Measurements from ENCODE around the gene COG2. TPM values are rescaled to one million over a fixed set of nuclear protein-coding genes. Genes with fewer than 3 reads are reported as not detected.

COG2 gene
- total RNA-seq, 1 donor from 2014 or later: 34.6 TPM

DNA sequence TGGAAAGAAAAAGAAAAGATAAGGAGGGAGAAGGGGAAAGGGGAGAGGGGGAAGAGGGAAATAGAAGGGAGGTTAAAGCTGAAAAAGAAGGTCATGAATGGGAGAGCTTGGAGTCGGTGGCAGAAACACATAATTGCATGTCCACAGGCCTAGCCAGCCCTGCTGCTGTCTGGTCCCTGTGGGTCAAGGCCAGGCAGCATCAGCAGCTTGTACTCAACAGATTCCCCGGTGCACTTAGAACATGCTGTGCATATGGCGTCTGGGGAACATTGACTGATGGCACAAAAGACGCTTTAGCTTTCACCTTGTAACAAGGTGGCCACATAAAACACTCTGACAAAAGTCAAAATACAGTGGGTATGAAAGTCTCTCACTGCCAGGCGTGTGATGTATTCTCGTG, 25.9 kb downstream of the COG2 start:
- DNase-seq (ENCODE audit: low spot score in 2 of 2) (no peak), FAIRE-seq (no peak)

DNA sequence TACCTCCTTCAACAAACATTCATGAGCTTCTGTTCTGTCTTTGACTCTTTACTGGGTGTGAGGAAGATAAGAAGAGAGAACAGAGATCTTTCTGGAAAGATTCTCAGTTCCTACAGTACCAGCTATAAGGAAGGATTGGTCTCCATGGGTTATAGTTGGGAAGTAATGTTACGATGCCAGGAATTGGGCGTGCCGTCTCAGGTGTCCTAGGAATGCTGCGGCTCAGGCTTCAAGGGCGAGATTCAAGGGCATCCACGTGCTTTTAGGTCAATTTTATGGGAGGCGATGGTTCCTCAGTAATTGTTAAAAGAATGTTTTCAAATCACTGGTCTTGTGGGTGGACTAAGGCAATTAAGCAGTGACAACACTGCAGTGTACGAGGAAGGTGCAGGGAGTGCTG, 27.3 kb downstream of the COG2 start:
- no peak for FAIRE-seq
- no peak for DNase-seq (ENCODE audit: low spot score in 2 of 2)

DNA sequence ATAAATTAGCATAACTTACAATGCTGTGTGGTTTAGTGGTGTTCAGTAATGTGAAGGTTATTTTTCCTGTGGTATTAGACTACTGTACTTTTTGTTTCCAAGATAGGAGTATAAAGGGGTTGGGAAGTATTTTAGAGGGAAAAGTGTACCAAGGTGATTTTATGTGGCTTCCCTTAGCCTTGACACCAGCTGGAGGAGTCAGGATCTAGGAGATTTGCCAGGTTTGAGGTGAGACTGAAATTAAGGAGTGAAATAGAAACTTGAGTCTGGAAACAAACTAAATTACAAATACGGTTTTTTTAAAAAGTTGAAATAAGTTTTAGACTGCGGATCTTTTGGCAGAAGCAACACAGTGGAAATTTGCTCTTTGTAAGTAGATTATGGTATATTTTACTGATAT, 32.3 kb downstream of the COG2 start:
- FAIRE-seq: no peak
- no peak for DNase-seq (ENCODE audit: low spot score in 2 of 2)

DNA sequence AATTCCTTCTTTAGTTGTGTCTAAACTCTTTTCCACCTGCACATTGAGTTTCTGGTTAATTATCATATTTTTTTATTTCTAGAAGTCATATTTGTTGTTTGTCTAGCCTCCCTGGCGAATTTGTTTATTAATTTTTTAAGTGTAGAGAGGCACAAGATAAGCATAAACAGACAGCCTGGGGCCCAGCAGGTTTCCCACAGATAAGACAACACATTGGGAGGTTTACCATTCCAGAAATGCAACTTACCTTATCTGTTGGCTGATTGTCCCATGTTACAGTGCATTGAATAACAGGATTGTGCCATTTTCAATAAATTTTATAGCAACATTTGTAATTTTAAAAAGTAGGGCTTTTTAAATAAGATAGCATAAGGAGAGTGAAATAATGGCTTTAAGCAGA, 34.9 kb downstream of the COG2 start:
- no peak for FAIRE-seq
- DNase-seq (ENCODE audit: low spot score in 2 of 2): no peak

DNA sequence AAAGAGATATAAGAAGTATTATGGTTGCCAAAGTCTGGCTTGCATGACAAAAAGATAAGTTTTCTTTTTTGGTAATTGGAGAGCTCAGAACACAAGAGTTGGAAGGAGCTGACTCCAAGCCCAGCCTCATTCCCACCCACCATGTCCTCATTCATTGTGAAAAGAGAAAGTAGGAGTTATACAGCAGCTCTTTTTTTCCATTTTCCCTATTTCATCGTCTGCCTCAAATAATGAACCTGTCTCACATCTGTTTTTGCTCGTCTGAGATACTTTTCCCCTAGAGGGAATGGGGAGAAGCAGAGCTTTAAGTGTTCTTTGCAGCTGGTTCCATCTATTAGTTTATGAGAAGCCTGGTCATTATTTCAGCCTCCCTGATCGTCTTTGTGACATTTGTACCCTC, 36.9 kb downstream of the COG2 start:
- no peak for DNase-seq (ENCODE audit: low spot score in 2 of 2)
- FAIRE-seq: no peak

DNA sequence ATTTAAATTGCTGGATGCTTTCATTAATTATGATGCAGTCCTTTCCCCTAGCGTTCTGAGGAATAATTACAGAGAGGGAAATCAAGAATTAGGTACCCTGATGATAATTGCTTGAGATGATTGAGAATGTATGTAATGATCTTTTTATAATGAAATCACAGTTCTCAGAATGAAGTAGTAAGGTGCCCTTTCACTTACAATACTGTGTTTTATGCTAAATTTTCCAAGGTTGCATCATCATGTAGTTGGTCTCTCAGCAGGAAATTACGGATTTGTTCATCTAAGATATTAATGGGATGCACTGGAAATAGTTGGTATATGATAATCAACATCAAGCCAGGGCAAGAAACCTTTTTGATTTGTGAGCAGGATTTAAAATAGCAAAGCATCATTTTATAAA, 37.5 kb downstream of the COG2 start:
- no peak for DNase-seq (ENCODE audit: low spot score in 2 of 2)
- FAIRE-seq: no peak

DNA sequence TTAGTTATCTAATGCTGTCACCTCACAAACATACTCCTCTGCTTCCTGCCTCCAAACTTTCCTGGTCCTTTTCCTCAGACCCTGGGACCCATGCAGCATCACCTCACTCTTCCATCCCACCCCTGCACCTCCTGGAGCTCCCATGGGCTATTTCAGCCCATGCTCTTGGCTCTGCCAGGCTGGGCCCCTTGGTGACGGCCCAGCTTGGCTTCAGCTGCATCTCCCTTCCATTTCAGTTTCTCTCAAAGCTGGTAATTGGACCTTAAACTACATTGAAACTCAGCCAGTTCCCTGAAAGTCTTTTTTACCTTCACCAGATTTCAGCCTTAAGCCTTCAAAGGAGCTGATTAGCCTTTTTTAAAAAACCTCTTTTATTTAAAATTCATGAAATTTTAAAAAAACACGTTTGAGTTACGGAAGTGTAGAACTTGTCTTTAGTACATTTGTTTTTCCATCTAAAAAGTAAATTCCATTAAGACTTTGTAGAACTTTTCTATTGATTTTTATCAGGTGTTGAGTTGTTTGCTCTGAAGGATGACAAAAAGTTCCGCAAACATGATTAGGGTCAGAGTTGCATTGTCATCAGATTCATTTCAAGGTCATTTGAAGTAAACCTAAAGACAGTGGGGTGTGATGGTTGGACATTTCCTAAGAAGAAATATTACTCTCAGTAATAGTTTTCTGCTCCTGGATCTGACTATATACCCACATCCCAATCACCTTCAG, 38.2 kb downstream of the COG2 start:
- no peak for DNase-seq (ENCODE audit: low spot score in 2 of 2)

DNA sequence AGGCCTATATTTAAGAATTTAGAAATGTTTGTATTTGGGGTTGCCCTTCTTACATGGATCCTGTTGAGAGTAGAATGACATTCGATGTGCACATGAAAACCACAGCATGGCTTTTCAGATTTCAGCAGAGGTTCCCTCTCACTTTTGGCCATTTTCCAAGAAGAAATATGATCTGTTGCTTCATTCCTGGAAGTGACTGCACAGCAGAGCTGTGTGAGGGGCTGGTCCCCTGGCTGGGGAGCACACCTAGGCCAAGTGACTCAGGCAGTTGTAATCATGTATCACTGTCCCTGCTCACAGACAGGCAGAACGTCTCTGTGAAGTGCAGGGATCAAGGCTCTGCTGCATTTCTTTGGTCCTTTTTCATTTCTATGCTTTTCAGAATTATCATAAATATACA, 39.3 kb downstream of the COG2 start:
- no peak for DNase-seq (ENCODE audit: low spot score in 2 of 2)
- no peak for FAIRE-seq

More for the DNA sequence above, 38.2 kb downstream of the COG2 start:
- FAIRE-seq: no peak

DNA sequence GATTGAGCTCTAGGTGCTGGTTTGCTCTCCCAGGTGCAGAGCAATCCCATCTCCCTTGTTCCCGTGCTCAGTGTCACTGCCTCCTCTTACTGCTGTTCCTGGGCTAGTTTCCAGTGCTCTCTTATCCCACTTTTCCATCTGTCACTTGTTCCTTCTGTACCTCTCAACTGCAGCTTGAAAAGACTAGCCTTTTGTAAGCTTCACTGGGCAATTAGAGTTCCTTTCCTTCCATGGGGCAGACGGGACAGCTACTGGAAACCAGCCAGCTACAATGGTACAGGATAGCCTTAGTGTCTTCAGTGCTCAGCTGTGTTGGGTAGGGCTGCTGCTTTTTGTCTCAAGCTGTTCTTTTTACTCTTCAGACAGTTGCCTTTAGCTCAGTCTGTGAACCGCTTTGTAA, 40.0 kb downstream of the COG2 start:
- DNase-seq (ENCODE audit: low spot score in 2 of 2) (no peak), FAIRE-seq (no peak)

DNA sequence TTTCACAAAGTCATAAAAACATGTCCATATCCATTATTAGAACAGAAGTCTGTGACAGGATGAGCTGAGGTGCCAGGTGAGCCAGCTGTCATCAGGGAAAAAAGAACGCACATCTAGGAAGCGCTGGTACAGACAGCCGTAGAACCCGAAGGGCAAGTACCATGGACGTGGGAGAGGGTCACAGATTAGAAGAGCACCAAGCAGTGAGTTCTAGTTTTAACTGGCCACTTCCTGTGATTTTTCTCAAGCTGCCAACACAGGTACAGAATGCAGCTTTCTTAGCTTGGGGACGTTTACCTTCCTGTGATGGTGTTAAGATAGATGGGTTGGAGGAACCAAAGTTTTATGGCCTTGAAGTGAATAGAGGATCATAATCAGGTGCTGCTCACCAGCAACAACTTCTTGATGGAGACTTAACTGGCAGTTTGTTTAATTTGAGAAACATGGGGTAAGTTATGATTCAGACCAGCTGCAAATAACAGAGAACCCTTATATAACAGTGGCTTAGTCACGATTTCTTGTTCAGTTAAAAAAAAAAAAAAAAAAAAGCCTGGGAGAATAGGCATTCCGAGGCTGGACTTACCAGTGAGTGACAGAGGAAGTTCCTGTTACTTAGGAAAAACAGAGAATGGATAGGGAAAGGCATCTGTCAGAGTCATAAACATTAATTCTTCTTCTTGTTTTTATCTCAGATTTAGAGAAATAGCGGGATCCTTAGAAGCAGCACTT, 40.8 kb downstream of the COG2 start:
- DNase-seq (ENCODE audit: low spot score in 2 of 2): no peak
- no peak for FAIRE-seq

DNA sequence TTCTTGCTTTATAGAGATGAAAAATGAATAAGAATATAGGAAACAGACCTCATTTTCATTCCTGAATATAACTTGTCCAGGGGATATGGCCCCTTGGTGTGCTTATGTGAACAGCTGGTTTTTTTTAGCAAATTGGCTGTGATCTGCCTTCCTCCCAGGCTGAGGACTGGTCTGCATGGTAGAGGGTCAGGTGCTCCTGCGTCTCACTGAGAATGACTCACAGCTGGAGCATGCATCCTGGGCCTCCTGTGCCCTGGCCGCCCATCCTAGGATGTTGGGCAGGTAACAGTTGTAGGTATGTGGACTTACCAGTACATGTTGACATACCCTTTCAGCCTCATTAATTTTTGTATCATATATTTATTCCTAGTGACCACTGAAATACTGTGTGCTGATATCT, 41.9 kb downstream of the COG2 start:
- DNase-seq (ENCODE audit: low spot score in 2 of 2) (no peak), FAIRE-seq (no peak)

DNA sequence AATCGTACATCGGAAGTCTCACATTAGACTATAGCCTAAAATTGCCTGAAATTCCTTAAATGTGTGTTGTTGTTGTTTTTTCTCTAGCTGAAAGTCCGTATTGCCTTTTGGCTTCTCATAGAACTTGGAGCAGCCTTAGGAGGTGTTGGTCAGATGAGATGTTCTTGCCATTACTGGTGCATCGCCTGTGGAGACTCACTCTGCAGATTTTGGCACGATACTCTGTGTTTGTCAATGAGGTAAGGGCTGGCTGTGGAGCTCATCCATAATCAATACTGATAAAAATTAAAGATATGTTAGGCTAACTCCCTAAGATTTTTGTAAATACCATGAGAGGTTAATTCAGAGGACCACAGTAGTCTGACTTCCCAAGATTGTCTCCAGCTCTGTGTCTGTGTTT, 42.7 kb downstream of the COG2 start:
- FAIRE-seq (no peak), DNase-seq (ENCODE audit: low spot score in 2 of 2) (no peak)

DNA sequence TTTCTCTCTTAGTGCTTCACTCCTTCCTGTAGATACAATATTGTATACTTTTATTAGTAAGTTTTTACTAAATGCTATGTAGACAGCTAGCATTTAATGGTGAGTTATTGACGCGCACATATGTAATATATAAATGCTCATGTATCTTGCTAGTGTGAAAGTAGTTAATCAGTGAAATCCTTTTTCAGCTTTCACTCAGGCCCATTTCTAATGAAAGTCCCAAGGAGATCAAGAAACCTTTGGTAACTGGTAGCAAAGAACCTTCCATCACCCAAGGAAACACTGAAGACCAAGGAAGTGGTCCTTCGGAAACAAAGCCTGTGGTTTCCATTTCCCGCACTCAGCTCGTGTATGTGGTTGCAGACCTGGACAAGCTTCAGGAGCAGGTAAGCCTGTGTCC, 44.5 kb downstream of the COG2 start:
- DNase-seq (ENCODE audit: low spot score in 2 of 2) (no peak), FAIRE-seq (no peak)

DNA sequence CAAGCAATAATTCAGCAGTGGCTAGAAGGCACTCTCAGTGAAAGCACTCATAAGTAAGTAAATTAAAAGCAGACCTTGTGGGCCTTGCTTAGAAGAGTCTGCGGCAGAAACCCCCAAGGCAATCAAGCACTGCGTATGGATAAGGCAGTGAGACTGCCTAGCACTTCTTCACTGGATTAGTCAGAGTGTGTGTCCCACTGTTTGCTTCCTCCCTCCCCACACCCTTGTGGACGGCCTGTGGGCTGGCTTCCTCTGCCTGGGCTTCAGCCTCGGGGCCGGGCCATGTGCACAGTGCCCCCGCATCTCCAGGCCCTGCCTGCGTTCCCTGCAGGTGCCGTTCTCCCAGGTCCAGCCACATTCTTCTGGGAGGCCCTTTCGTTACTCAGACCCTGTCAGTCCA, 47.8 kb downstream of the COG2 start:
- no peak for FAIRE-seq
- no peak for DNase-seq (ENCODE audit: low spot score in 2 of 2)

DNA sequence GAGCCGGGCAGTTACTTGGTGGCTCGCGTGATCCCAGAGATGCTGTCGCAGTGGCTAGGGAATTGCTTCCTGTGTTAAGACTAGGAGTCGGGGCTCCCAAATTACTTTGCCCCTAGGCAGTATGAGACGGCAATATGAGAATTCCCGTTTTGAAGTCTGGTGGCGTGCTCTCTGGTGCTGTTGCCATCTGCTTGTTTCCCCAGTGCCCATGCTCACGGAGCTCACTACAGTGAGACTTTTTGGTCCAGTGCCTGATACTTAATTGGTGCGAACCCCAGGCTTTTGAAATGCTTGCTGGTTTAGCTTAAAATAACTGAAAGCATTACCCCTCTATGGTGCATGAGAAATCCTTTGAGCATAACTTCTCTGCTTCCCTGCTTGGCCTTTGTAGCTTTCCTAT, 49.3 kb downstream of the COG2 start:
- DNase-seq (ENCODE audit: low spot score in 2 of 2) (no peak), FAIRE-seq (no peak)

DNA sequence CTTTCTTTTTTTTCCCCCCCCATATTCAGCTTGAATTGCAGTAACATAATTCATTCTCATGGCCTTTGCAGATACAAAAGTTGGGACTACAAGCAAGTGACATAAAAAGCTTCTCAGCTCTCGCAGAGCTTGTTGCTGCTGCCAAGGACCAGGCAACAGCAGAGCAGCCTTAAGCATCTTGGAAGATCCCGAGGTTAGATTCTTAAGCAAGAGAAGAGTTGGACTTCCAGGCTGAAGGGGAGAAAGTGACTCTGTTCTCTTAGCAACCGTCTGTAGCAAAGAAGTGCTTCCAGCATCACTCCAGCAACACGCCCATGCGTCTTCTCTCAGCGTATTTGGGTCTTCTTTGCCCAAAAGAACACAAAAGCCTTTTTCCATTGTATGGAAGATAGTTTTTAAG, 50.9 kb downstream of the COG2 start:
- DNase-seq (ENCODE audit: low spot score in 2 of 2) (no peak), FAIRE-seq (no peak)

DNA sequence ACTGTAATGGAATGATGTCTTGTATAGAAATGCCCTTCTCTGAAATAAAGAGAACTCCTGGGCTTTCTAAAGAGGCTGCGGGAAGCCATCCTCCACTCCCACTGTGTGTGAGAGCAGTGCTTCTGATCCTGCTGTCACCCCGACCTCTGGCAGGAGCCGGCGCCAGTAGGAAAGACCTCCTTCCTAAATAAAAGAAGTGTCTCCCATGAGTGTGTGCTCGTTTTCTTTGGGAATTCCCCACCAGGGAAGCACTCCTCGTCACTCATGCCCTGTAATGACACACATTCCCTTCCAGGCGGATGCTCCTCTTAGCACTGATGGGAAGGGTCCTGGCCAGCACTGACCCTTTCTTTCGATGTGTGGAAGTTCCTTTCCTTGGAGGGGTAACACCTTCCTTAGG, 51.5 kb downstream of the COG2 start:
- FAIRE-seq: no peak
- DNase-seq (ENCODE audit: low spot score in 2 of 2): no peak

DNA sequence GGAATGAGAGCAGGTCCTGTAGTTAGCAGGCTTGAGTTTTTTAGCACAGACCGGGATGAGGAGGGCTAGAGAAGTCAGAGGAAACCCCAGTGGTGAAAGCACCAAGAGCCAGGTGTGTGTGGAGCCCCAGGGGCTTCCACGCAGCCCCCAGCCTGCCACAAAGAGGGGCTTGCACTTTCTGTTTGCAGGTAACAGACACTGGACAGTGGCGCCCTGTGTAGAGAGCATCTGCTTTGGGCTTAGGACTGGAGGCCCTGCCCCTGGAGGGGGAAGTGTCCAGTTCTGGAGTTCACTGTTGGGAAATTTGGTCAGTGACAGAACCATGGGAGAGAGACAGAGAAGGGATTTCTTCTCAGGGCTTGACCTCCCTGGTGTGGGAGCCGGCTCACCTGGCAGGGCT, 52.2 kb downstream of the COG2 start:
- no peak for FAIRE-seq
- no peak for DNase-seq (ENCODE audit: low spot score in 2 of 2)

DNA sequence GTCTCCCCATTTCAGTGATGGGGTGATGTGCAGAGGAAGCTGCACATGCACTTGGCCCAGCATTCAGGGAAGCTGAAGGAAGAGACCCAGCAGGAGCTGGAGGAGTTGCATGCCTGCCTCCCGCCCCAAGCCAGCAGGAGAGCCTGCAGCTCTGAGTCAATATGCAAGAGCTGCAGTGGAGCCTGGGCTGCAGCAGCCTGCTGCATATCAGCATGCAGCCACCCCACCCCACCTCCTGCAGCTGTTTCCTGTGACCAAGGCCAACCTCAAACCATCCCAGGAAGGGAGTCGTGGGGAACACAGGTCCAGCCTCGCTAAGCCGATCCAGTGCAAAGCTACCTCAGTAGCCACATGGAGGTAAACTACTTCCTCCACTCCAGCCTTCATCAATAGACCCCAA, 52.7 kb downstream of the COG2 start:
- FAIRE-seq (no peak), DNase-seq (ENCODE audit: low spot score in 2 of 2) (no peak)

DNA sequence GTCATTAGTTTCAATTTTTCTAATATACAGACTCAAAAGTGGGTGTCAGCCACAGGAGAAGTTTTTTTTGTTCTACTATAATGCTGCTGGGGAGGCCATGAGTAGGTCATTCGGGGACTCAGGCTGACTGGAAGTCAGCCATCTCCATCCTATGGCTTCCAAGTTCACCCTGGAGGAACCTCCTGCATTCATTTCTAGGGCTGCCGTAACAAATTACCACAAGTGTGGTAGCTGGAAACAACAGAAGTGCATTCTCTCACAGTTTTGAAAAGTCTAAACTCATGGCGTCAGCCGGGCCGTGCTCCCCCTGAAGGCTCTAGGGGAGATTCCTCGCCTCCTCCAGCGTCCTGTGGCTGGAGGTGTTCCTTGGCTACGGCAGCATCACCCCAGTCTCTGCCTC, 53.9 kb downstream of the COG2 start:
- FAIRE-seq: no peak
- no peak for DNase-seq (ENCODE audit: low spot score in 2 of 2)

DNA sequence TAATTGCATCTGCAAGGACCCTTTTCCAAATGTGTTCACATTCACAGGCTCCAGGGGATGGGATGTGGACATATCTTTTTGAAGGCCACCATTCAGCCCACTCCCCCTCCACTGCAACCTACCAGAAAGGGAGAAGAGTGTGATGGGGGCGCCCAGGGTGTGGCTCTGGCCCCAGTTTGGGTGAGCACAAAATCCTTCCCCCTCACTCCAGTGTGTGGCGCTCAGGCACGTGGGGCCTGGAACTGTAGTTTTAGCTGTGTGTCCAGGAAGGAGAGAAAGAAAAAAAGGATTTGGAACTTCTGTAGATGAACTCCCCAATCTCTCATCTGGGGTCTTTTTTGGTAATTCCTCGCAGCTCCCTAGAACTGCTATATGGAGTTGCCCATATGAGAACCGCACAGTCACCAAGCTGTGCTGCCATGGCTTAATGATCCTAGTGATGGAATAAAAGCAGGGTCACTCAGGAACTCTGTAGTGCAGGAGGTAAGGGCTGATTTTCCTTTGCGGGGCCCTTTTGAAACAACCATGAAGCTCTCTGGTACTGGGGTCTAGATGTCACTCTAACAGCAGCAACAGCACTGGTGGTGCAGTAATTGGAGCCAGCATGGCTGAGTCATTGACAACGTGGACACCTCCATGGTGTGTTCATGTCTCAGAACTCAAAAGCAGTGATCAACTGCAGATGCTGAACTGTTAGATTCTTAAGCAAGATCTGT, 54.6 kb downstream of the COG2 start:
- FAIRE-seq: no peak
- no peak for DNase-seq (ENCODE audit: low spot score in 2 of 2)

DNA sequence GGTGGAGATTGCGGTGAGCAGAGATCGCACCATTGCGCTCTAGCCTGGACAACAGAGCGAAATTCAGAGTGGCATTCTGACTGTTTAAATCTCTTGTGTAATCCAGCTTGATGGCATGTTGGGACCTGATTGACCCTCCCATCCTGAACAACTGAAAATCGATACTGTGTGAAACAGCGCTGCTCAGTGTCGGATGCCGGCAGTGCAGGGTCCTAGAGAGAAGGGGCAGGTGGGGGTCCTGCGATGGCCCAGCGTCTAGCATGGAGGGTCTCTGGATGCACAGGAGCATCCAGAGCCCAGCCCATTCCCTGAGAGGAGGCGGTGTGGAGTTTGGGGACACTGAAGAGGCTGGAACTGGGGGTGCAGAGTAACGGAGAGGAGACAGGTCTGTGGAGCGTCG, 55.8 kb downstream of the COG2 start:
- no peak for DNase-seq (ENCODE audit: low spot score in 2 of 2)

More for the DNA sequence above, 55.8 kb downstream of the COG2 start:
- FAIRE-seq: no peak

All from frontal cortex (tissue), 4 donors.